Measurements from ENCODE around the gene CSNK1G1. TPM values are rescaled to one million over a fixed set of nuclear protein-coding genes. Genes with fewer than 3 reads are reported as not detected.

The CSNK1G1 gene
- total RNA-seq, 1 donor from 2014 or later = 19.8 TPM

GRCh38 chr15:64138331-64138941, 217.5 kb downstream of the CSNK1G1 start:
- H3K36me3 ChIP-seq = peaks cover 83% of the 10 kb centered on the region
- DNase-seq = no peak
- H3K9me3 ChIP-seq = no peaks in the 10 kb centered on the region
- no peak overlapping the region for H3K27ac ChIP-seq
- no peak for TF ChIP-seq CTCF (IDR thresholded peaks at IDR 0.05)
- peaks cover 10% of the 10 kb centered on the region for H3K4me1 ChIP-seq
- no peaks in the 10 kb centered on the region for H3K27me3 ChIP-seq
- intact Hi-C loops (cut with DNase I) = no loop called here
- ATAC-seq = no peak
- H3K4me3 ChIP-seq = no peak overlapping the region

GRCh38 chr15:64137226-64137833, 218.6 kb downstream of the CSNK1G1 start:
- DNase-seq (no peak), ATAC-seq (peak; percentile 7)
- intact Hi-C loops (cut with DNase I) = no loop called here

GRCh38 chr15:64136347-64136746, 219.6 kb downstream of the CSNK1G1 start:
- ATAC-seq (no peak), DNase-seq (no peak)
- H3K9me3 ChIP-seq = no peaks in the 10 kb centered on the region
- intact Hi-C loops (cut with DNase I) = no loop called here
- TF ChIP-seq CTCF (IDR thresholded peaks at IDR 0.05) = no peak
- peaks cover 86% of the 10 kb centered on the region for H3K36me3 ChIP-seq
- no peak overlapping the region for H3K27ac ChIP-seq
- peaks cover 11% of the 10 kb centered on the region for H3K4me1 ChIP-seq
- no peak overlapping the region for H3K4me3 ChIP-seq
- H3K27me3 ChIP-seq = no peaks in the 10 kb centered on the region

More at GRCh38 chr15:64137226-64137833, 218.6 kb downstream of the CSNK1G1 start:
- Histone ChIP-seq H3K36me3 (peaks cover 83% of the 10 kb centered on the region), H3K4me1 (peaks cover 11% of the 10 kb centered on the region), H3K4me3 (no peak overlapping the region), H3K9me3 (no peaks in the 10 kb centered on the region), H3K27ac (no peak overlapping the region), H3K27me3 (no peaks in the 10 kb centered on the region)
- TF ChIP-seq CTCF (IDR thresholded peaks at IDR 0.05) = no peak

GRCh38 chr15:64134345-64134829, 221.6 kb downstream of the CSNK1G1 start:
- Histone ChIP-seq H3K27ac (no peak overlapping the region), H3K4me1 (peaks cover 11% of the 10 kb centered on the region), H3K27me3 (no peaks in the 10 kb centered on the region), H3K36me3 (peaks cover 92% of the 10 kb centered on the region), H3K4me3 (no peak overlapping the region), H3K9me3 (no peaks in the 10 kb centered on the region)
- peak; percentile 66 for ATAC-seq
- DNase-seq = peak; percentile 84
- TF ChIP-seq CTCF (IDR thresholded peaks at IDR 0.05) = no peak
- intact Hi-C loops (cut with DNase I) = no loop called here

GRCh38 chr15:64133623-64134344, 222.2 kb downstream of the CSNK1G1 start:
- peaks cover 11% of the 10 kb centered on the region for H3K4me1 ChIP-seq
- TF ChIP-seq CTCF (IDR thresholded peaks at IDR 0.05) = no peak
- H3K36me3 ChIP-seq = peaks cover 97% of the 10 kb centered on the region

More at GRCh38 chr15:64133623-64134344, 222.2 kb downstream of the CSNK1G1 start:
- DNase-seq (no peak), ATAC-seq (peak; percentile 16)
- no peaks in the 10 kb centered on the region for H3K9me3 ChIP-seq
- no peaks in the 10 kb centered on the region for H3K27me3 ChIP-seq
- H3K27ac ChIP-seq = no peak overlapping the region
- H3K4me3 ChIP-seq = no peak overlapping the region
- intact Hi-C loops (cut with DNase I) = no loop called here

Measured in upper lobe of right lung (tissue), 1 donor.